Duodenal mucosa (tissue), 2 donors: ENCODE measurements around the gene TIGD2.
"Not testable (repeated sequence)": the region's sequence is repeated elsewhere in the genome, so short reads cannot be mapped to it uniquely, and the experiment has no call there.

Experiments
- H3K27ac ChIP-seq: one replicate; pipeline ENCODE4 v1.7.0; 2013; ENCODE audit warnings: low read depth, low read length
- H3K27me3 ChIP-seq, 2 donors: one replicate each; pipeline ENCODE4 v1.7.0; 2013; ENCODE audit warnings: low read length in 2 of 2, control low read depth in 1 of 2; ENCODE audit not compliant: insufficient read depth in 2 of 2, control insufficient read depth in 1 of 2
- H3K36me3 ChIP-seq, 2 donors: one replicate each; pipeline ENCODE4 v1.7.0; 2013; ENCODE audit warnings: low read length in 2 of 2, control low read depth in 1 of 2; ENCODE audit not compliant: insufficient read depth in 2 of 2, control insufficient read depth in 1 of 2
- H3K4me1 ChIP-seq, 2 donors: one replicate each; pipeline ENCODE4 v1.7.0; 2013; ENCODE audit warnings: low read length in 2 of 2, control low read depth in 1 of 2; ENCODE audit not compliant: insufficient read depth in 2 of 2, control insufficient read depth in 1 of 2
- H3K4me3 ChIP-seq, 2 donors: one replicate each; pipeline ENCODE4 v1.7.0; 2013; ENCODE audit warnings: low read length in 2 of 2, low read depth in 1 of 2
- H3K9ac ChIP-seq, 2 donors: one replicate each; pipeline ENCODE4 v1.7.0; 2013; ENCODE audit warnings: low read length in 2 of 2, low read depth in 1 of 2
- H3K9me3 ChIP-seq, 2 donors: one replicate each; pipeline ENCODE4 v1.7.0; 2013; ENCODE audit warnings: low read length in 2 of 2, control low read depth in 1 of 2; ENCODE audit not compliant: control insufficient read depth in 1 of 2

The TIGD2 gene

DNA sequence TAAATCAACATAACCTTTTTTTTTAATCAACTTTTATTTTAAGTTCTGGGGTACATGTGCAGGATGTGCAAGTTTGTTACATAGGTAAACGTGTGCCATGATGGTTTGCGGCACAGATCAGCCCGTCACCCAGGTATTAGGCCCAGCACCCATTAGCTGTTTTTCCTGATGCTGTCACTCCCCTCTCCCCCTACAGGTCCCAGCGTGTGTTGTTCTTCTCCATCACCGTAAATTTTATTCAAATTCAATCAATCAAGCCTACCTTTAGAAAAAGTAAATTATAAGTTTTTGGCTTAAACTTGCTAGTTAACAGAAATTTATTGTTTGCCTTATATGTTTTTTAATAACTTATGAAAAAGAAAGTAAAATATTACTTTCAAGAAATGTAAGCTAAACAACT, 25.9 kb downstream of the TIGD2 start:
- no peaks in the 10 kb centered on the region for H3K27me3 ChIP-seq
- no peak overlapping the region for H3K4me3 ChIP-seq
- H3K4me1 ChIP-seq, result peaks cover 0 to 6% of the 10 kb centered on the region in 2 donors
- no peak overlapping the region for H3K27ac ChIP-seq
- no peak overlapping the region for H3K9ac ChIP-seq
- H3K9me3 ChIP-seq, result no peaks in the 10 kb centered on the region
- H3K36me3 ChIP-seq, result no peaks in the 10 kb centered on the region

- Histone ChIP-seq H3K9me3 (no peaks in the 10 kb centered on the region), H3K4me1 (peaks cover 0 to 6% of the 10 kb centered on the region in 2 donors), H3K27me3 (no peaks in the 10 kb centered on the region), H3K36me3 (no peaks in the 10 kb centered on the region), H3K9ac (no peak overlapping the region), H3K27ac (no peak overlapping the region), H3K4me3 (no peak overlapping the region)
Measured at GRCh38 chr4:89137695-89138094, 26.4 kb downstream of the TIGD2 start.

GRCh38 chr4:89140168-89140759, 28.9 kb downstream of the TIGD2 start:
- Histone ChIP-seq H3K9ac (no peak overlapping the region), H3K27me3 (no peaks in the 10 kb centered on the region), H3K4me1 (peaks cover 0 to 5% of the 10 kb centered on the region in 2 donors), H3K36me3 (no peaks in the 10 kb centered on the region), H3K4me3 (no peak overlapping the region), H3K27ac (no peak overlapping the region), H3K9me3 (no peaks in the 10 kb centered on the region)

GRCh38 chr4:89142691-89143669, 31.6 kb downstream of the TIGD2 start:
- no peak overlapping the region for H3K27ac ChIP-seq

DNA sequence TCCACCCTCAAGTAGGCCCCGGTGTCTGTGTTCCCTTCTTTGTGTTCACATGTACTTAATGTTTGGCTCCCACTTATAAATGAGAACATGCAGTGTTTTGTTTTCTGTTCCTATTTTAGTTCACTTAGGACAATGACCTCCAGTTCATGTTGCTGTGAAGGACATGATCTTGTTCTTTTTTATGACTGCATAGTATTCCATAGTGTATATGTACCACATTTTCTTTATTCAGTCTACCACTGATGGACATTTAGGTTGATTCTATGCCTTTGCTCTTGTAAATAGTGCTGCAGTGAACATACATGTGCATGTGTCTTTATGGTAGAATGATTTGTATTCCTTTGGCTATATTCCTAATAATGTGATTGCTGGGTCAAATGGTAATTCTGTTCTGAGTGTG, 33.3 kb downstream of the TIGD2 start:
- H3K4me1 ChIP-seq, H3K9me3 ChIP-seq, H3K27ac ChIP-seq, H3K4me3 ChIP-seq, H3K27me3 ChIP-seq, H3K36me3 ChIP-seq, H3K9ac ChIP-seq: not testable (repeated sequence)

More at GRCh38 chr4:89142691-89143669, 31.6 kb downstream of the TIGD2 start:
- H3K9ac ChIP-seq, result no peak overlapping the region
- H3K4me1 ChIP-seq, result no peaks in the 10 kb centered on the region
- no peak overlapping the region for H3K4me3 ChIP-seq
- no peaks in the 10 kb centered on the region for H3K36me3 ChIP-seq
- no peaks in the 10 kb centered on the region for H3K9me3 ChIP-seq
- no peaks in the 10 kb centered on the region for H3K27me3 ChIP-seq

DNA sequence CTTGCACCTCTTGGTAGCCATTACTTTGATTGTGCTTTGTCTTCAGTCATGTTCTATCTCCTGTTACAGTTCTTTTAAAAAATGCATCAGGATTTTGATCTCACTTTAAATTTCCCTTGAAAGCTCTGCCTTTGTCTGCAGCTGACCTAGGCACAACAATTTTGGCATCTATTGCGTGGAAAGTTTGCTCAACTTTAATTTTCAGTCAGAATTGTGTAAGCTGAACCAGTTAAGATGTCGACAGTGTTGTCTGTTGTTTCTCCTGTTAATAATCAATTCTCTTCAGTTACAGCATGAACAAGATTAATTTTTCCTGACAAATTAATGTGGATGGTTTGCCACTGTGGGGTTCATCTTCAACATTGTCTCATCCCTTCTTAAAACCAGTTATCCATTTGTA, 34.9 kb downstream of the TIGD2 start:
- no peak overlapping the region for H3K27ac ChIP-seq
- no peaks in the 10 kb centered on the region for H3K9me3 ChIP-seq
- H3K4me3 ChIP-seq, result no peak overlapping the region
- no peaks in the 10 kb centered on the region for H3K27me3 ChIP-seq
- no peak overlapping the region for H3K9ac ChIP-seq
- no peaks in the 10 kb centered on the region for H3K4me1 ChIP-seq
- H3K36me3 ChIP-seq, result no peaks in the 10 kb centered on the region

DNA sequence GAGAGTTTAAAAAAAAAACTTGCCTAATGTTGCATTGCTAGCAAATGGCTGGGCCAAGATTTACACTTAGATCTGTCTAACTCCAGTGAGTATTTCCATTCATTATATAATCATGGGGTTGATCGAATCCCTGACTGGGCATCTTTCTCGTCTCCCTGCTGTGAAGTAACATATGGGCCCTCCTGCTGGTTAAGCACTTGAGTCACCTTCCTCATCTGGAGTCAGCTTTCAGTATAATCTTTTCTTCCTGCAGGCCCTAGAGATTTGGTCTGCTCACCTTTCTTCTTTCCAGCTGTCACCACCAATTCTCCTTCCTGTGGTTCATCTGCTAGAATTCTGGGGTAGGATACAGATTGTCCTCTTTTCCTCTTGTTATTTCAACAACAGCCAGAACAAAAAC, 41.6 kb downstream of the TIGD2 start:
- Histone ChIP-seq H3K27me3 (no peaks in the 10 kb centered on the region), H3K4me1 (no peaks in the 10 kb centered on the region), H3K27ac (no peak overlapping the region), H3K9ac (no peak overlapping the region), H3K36me3 (no peaks in the 10 kb centered on the region), H3K4me3 (no peak overlapping the region), H3K9me3 (no peaks in the 10 kb centered on the region)

DNA sequence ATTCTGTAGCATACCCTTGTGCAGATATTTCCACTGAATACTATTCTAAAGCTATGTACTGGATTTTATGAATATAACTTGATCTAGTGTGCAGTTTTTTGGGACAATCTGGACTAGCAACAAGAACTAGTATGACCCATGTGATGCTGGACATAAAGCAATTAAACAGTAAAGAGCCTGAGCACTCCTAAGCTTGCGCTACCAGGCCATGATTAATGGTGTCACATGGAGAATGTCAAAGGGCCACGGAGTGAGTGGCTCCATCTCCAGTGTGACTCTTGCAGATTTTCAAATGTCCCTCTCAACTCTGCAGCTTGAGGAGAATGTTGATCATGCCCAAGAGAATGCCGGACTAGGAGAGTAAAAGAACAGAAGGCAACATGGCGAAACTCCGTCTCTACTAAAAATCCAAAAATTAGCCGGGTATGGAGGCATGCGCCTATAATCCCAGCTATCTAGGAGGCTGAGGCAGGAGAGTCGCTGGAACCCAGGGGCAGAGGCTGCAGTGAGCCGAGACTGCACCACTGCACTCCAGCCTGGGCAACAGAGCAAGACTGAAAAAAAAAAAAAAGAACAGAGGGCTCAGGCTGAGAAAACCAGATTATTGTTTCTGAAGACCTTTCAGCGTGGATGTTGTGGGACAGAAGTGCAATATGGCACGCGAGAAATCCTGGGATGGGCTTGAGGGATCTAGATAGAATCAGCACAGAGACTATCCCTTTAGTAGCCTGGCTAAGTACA, 45.0 kb downstream of the TIGD2 start:
- H3K27ac ChIP-seq, result no peak overlapping the region
- H3K27me3 ChIP-seq, result no peaks in the 10 kb centered on the region
- H3K9ac ChIP-seq, result no peak overlapping the region
- H3K4me3 ChIP-seq, result no peak overlapping the region
- no peaks in the 10 kb centered on the region for H3K9me3 ChIP-seq
- no peaks in the 10 kb centered on the region for H3K4me1 ChIP-seq
- H3K36me3 ChIP-seq, result no peaks in the 10 kb centered on the region

DNA sequence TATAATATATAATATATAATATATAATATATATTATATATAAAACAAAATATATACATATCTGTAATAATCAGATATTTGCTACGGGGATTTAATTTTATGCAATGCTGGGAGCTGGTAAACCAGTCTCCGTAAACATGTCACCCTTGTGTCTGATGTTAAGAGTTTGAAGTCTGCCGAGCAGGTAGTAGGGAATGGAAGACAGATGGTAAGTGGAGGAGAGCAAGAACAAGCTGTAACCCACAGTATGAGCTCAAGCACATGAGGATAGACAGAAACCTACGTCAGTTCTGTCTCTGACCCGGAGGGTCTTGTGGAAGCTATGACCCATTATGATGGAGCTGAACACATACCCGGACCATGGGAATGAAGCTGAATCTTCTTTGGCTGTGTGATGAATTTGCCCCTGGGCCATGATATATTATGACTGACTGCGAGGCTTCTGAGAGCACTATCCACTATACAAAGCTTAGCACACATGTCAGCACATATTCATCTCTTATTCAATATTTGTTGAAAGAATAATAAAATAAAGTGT, 46.2 kb downstream of the TIGD2 start:
- Histone ChIP-seq H3K27me3 (no peaks in the 10 kb centered on the region), H3K9ac (no peak overlapping the region), H3K36me3 (no peaks in the 10 kb centered on the region), H3K9me3 (no peaks in the 10 kb centered on the region), H3K27ac (no peak overlapping the region), H3K4me1 (no peaks in the 10 kb centered on the region), H3K4me3 (no peak overlapping the region)
